ENCODE results near the gene NAP1L2. TPM values are rescaled to one million over a fixed set of nuclear protein-coding genes. Genes with fewer than 3 reads are reported as not detected.

The NAP1L2 gene
- 0.84 to 1.2 TPM (median 1.1 TPM) in 5 replicates for total RNA-seq (2022; extraction: Qiagen RNA extraction)

GRCh38 chrX:73214426-73215094 is at the start of gene NAP1L2:
NAP1L2 (minus strand) TSS chrX:73214851; CDS start chrX:73214492, 359 bp downstream.

Other genes with a start within 250 kb of the NAP1L2 start
- not detected in 5 replicates for gene PABPC1L2B, start 211.9 kb downstream of the NAP1L2 start, total RNA-seq (2022; extraction: Qiagen RNA extraction)
- not detected in 5 replicates for gene PABPC1L2A, start 135.3 kb downstream of the NAP1L2 start, total RNA-seq (2022; extraction: Qiagen RNA extraction)
- not detected in 5 replicates for gene CDX4, start 232.2 kb upstream of the NAP1L2 start, total RNA-seq (2022; extraction: Qiagen RNA extraction)